GM12892 (cell line): ENCODE measurements around the gene PLEKHH2.
"Not testable (repeated sequence)": the region's sequence is repeated elsewhere in the genome, so short reads cannot be mapped to it uniquely, and the experiment has no call there.

ENCODE experiments used
- DNase-seq: peaks from one replicate; pipeline ENCODE4 v3.0.0; 2011; ENCODE audit not compliant: insufficient read length
- FAIRE-seq: peaks from 2 replicates; lab custom pipeline; 2011; peaks lifted over from hg19 to GRCh38; lab: Jason Lieb, UNC
- POLR2A ChIP-seq: IDR thresholded peaks from 2 replicates; pipeline ENCODE4 v1.6.1; 2011; ENCODE audit warnings: low read depth, low read length, control low read depth
- POLR2AphosphoS5 ChIP-seq: IDR thresholded peaks from 2 replicates; pipeline ENCODE4 v1.6.1; 2011; ENCODE audit warnings: low read depth, low read length, control low read depth
- TAF1 ChIP-seq: IDR thresholded peaks from 2 replicates; pipeline ENCODE4 v1.6.1; 2011; ENCODE audit warnings: low read depth, mild to moderate bottlenecking, control low read depth, low read length, borderline replicate concordance

The PLEKHH2 gene

GRCh38 chr2:43648994-43649701, 12.1 kb downstream of the PLEKHH2 start:
- FAIRE-seq, result no peak
- no peak for DNase-seq
- TF ChIP-seq TAF1 (no peak), POLR2A (no peak), POLR2AphosphoS5 (no peak)

- no peak for DNase-seq
- no peak for FAIRE-seq
These were observed 16.4 kb downstream of the PLEKHH2 start for GRCh38 chr2:43653506-43653905.

GRCh38 chr2:43657241-43657640, 20.2 kb downstream of the PLEKHH2 start:
- DNase-seq, result no peak
- no peak for TF ChIP-seq POLR2A
- FAIRE-seq, result no peak

More at GRCh38 chr2:43653506-43653905, 16.4 kb downstream of the PLEKHH2 start:
- TF ChIP-seq POLR2AphosphoS5 (no peak), POLR2A (no peak), TAF1 (no peak)

- DNase-seq (no peak), FAIRE-seq (no peak)
- no peak for TF ChIP-seq TAF1
- TF ChIP-seq POLR2A, result no peak
- TF ChIP-seq POLR2AphosphoS5, result no peak
These were observed 38.7 kb downstream of the PLEKHH2 start for GRCh38 chr2:43675646-43676321.

GRCh38 chr2:43676322-43677050, 39.4 kb downstream of the PLEKHH2 start, which contains the start of gene C1GALT1C1L:
Gene C1GALT1C1L, minus strand, starts transcription at chr2:43676429. Its CDS starts 107 bp downstream, at chr2:43676322.
- DNase-seq, result no peak
- TF ChIP-seq TAF1 (no peak), POLR2AphosphoS5 (no peak), POLR2A (no peak)
- FAIRE-seq, result no peak

GRCh38 chr2:43677783-43678182, 40.7 kb downstream of the PLEKHH2 start:
- FAIRE-seq, DNase-seq: not testable (repeated sequence)

- FAIRE-seq, result no peak
- no peak for DNase-seq
- TF ChIP-seq TAF1 (no peak), POLR2AphosphoS5 (no peak), POLR2A (no peak)
These were observed 48.3 kb downstream of the PLEKHH2 start for GRCh38 chr2:43685357-43685756.

GRCh38 chr2:43689999-43690398, 52.9 kb downstream of the PLEKHH2 start:
- DNase-seq (no peak), FAIRE-seq (no peak)
- TF ChIP-seq TAF1 (no peak), POLR2AphosphoS5 (no peak)

- TF ChIP-seq POLR2AphosphoS5 (no peak), POLR2A (no peak), TAF1 (no peak)
- no peak for DNase-seq
- FAIRE-seq, result no peak
These were observed 55.5 kb downstream of the PLEKHH2 start for GRCh38 chr2:43692428-43692994.

- not testable (repeated sequence) for FAIRE-seq, DNase-seq
These were observed 61.1 kb downstream of the PLEKHH2 start for GRCh38 chr2:43698140-43698539.

GRCh38 chr2:43699761-43700160, 62.7 kb downstream of the PLEKHH2 start:
- FAIRE-seq, result no peak
- DNase-seq, result no peak
- TF ChIP-seq POLR2AphosphoS5 (no peak), POLR2A (no peak), TAF1 (no peak)

- TF ChIP-seq POLR2AphosphoS5, result no peak
- TF ChIP-seq TAF1, result no peak
- no peak for TF ChIP-seq POLR2A
- DNase-seq, result no peak
- FAIRE-seq, result no peak
These were observed 64.1 kb downstream of the PLEKHH2 start for GRCh38 chr2:43701111-43701510.
